Hepatocyte (in vitro differentiated cells): ENCODE results near the gene UTF1. TPM values are rescaled to one million over a fixed set of nuclear protein-coding genes. Genes with fewer than 3 reads are reported as not detected.

Source experiments
- DNase-seq: peaks from one replicate; pipeline ENCODE4 v3.0.0-alpha.2; 2016; ENCODE audit warnings: low spot score
- H2AFZ ChIP-seq: fragments of 200-600 bp; sonication (generic); 2 replicates; pipeline ENCODE4 v1.6.0; 2016; ENCODE audit warnings: antibody characterized with exemption, mild to moderate bottlenecking
- H3K27ac ChIP-seq: fragments of 200-600 bp; sonication (generic); 2 replicates; pipeline ENCODE4 v1.5.1; 2016; ENCODE audit warnings: mild to moderate bottlenecking
- H3K27me3 ChIP-seq: fragments of 200-600 bp; sonication (generic); 2 replicates; pipeline ENCODE4 v1.6.1; 2016
- H3K36me3 ChIP-seq: fragments of 200-600 bp; sonication (generic); replicated peaks from 2 replicates; pipeline ENCODE4 v1.5.1; 2016; ENCODE audit warnings: low read depth; ENCODE audit not compliant: insufficient read depth
- H3K4me1 ChIP-seq: fragments of 200-600 bp; sonication (generic); 2 replicates; pipeline ENCODE4 v1.5.1; 2016; ENCODE audit warnings: mild to moderate bottlenecking, moderate library complexity; ENCODE audit not compliant: insufficient read depth
- H3K4me2 ChIP-seq: fragments of 200-600 bp; sonication (generic); 2 replicates; pipeline ENCODE4 v1.6.0; 2016
- H3K4me3 ChIP-seq: fragments of 200-600 bp; sonication (generic); 2 replicates; pipeline ENCODE4 v1.5.1; 2016; ENCODE audit warnings: mild to moderate bottlenecking
- H3K79me2 ChIP-seq: fragments of 200-600 bp; sonication (generic); 2 replicates; pipeline ENCODE4 v1.6.0; 2017; ENCODE audit warnings: mild to moderate bottlenecking
- H3K9me2 ChIP-seq: fragments of 200-600 bp; sonication (generic); replicated peaks from 2 replicates; pipeline ENCODE4 v1.6.0; 2017; ENCODE audit warnings: mild to moderate bottlenecking; ENCODE audit not compliant: insufficient read depth
- H3K9me3 ChIP-seq: fragments of 200-600 bp; sonication (generic); 2 replicates; pipeline ENCODE4 v1.5.1; 2016; ENCODE audit warnings: low read depth, mild to moderate bottlenecking
- H4K20me1 ChIP-seq: fragments of 200-600 bp; sonication (generic); 2 replicates; pipeline ENCODE4 v1.6.0; 2016; ENCODE audit warnings: mild to moderate bottlenecking; ENCODE audit not compliant: insufficient read depth, poor library complexity, severe bottlenecking
- EZH2 ChIP-seq: fragments of 200-600 bp; sonication (generic); IDR thresholded peaks from 2 replicates; pipeline ENCODE4 v1.6.1; 2016; ENCODE audit warnings: antibody characterized with exemption, mild to moderate bottlenecking, borderline replicate concordance
- EZH2phosphoT487 ChIP-seq: fragments of 200-600 bp; sonication (generic); IDR thresholded peaks from one replicate; pipeline ENCODE4 v1.6.1; 2018; ENCODE audit warnings: antibody characterized with exemption, mild to moderate bottlenecking, low read depth, moderate library complexity; ENCODE audit not compliant: unreplicated experiment, severe bottlenecking
- WGBS: methylation state at CpG from one replicate; pipeline ENCODE4 v1.1.6; 2016; ENCODE audit warnings: low lambda C conversion rate; ENCODE audit errors: missing lambda C conversion rate; 5-methylcytosine and 5-hydroxymethylcytosine counted together
- polyA plus RNA-seq: library from polyadenylated mRNA; unstranded; fragments of >200 nt; fragmentation: Nextera tagmentation; extraction: Ambion mirVana; gene quantifications from 2 replicates; pipeline ENCODE4 v1.2.1, GENCODE V29; 2016
- total RNA-seq: library from RNA; depleted of rRNA; stranded (reverse); fragments of >200 nt; gene quantifications from 2 replicates; pipeline ENCODE4 v1.2.3, GENCODE V29; 2014
- TF ChIP-seq, protein P1 (sequence below): fragments of 200-600 bp; sonication (generic); IDR thresholded peaks from 2 replicates; pipeline ENCODE4 v1.5.1; 2016; ENCODE audit warnings: antibody characterized with exemption, mild to moderate bottlenecking; ENCODE audit not compliant: poor library complexity

UTF1 gene
- total and polyA plus RNA-seq, 2 experiments from 2014 or later = not detected

DNA sequence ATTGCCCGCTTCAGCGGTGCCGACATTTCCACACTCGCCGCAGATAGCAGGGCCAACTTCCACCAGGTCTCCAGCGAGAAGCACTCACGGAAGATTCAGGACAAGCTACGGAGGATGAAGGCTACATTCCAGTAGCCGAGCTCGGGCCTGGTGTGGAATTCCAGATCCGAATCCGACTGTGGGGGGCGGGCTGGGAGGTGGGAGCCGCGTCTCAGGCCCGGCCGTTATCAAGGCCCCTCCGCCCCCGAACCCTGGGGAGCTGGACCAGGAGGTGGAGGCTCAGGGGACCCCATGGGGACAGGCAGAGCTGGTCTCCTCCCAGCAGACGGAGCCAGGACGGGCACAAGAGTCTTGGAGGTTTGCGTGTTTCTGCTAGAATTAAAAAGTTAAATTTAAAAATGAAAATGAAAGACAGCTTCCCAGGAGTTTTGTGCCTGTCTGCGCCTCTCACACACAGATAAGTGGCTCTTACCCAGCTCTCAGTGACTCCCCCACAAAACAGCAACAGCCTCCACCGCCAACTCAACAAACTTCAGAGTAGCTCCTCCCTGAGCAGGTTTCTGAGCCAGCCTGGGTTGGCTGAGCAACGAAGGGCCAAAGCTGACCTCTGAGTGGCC is 5.2 kb upstream of the UTF1 start:
- H3K4me3 ChIP-seq = no peak overlapping the region
- no peaks in the 10 kb centered on the region for H3K4me1 ChIP-seq
- H3K9me2 ChIP-seq = no peaks in the 10 kb centered on the region
- H4K20me1 ChIP-seq = no peaks in the 10 kb centered on the region
- no peaks in the 10 kb centered on the region for H3K79me2 ChIP-seq
- H3K9me3 ChIP-seq = no peaks in the 10 kb centered on the region
- no peak for TF ChIP-seq EZH2
- no peak for TF ChIP-seq EZH2phosphoT487
- TF ChIP-seq, protein P1, sequence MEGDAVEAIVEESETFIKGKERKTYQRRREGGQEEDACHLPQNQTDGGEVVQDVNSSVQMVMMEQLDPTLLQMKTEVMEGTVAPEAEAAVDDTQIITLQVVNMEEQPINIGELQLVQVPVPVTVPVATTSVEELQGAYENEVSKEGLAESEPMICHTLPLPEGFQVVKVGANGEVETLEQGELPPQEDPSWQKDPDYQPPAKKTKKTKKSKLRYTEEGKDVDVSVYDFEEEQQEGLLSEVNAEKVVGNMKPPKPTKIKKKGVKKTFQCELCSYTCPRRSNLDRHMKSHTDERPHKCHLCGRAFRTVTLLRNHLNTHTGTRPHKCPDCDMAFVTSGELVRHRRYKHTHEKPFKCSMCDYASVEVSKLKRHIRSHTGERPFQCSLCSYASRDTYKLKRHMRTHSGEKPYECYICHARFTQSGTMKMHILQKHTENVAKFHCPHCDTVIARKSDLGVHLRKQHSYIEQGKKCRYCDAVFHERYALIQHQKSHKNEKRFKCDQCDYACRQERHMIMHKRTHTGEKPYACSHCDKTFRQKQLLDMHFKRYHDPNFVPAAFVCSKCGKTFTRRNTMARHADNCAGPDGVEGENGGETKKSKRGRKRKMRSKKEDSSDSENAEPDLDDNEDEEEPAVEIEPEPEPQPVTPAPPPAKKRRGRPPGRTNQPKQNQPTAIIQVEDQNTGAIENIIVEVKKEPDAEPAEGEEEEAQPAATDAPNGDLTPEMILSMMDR = no peak
- no peaks in the 10 kb centered on the region for H3K36me3 ChIP-seq
- no peak overlapping the region for H3K4me2 ChIP-seq
- WGBS = 75% methylated on average over 25 of the region's 25 CpGs
- H3K27me3 ChIP-seq = peaks cover 28% of the 10 kb centered on the region
- no peak for DNase-seq
- H3K27ac ChIP-seq = no peak overlapping the region
- no peak overlapping the region for H2AFZ ChIP-seq

DNA sequence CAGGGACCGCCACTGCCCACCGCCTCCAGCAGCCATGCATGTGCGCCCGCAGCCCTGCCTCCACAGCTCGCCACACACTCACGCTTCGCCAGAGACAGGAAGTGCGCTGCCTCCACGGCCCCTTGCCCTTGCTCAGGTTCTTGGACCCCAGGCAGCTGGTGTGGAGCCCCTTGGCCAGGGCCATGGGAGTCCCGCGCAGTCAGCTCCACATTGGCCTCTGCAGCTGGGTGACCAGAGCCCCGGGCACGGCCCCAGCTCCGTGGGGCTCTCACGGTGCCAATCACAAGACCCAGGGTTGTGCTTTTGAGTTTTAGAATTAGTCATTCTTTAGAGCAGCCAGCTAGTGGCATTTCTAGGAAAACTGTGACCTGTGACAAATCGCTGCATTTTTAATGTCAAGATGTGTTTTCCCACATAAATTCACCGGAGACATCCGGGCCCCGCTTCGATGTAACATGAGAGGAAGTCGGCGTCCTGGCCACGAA is 4.3 kb upstream of the UTF1 start:
- H3K27me3 ChIP-seq = peaks cover 32% of the 10 kb centered on the region
- no peak for DNase-seq
- H4K20me1 ChIP-seq = no peaks in the 10 kb centered on the region
- no peaks in the 10 kb centered on the region for H3K79me2 ChIP-seq
- 93% methylated on average over 23 of the region's 23 CpGs for WGBS
- H3K36me3 ChIP-seq = no peaks in the 10 kb centered on the region
- no peaks in the 10 kb centered on the region for H3K9me3 ChIP-seq
- H3K4me2 ChIP-seq = no peak overlapping the region
- no peaks in the 10 kb centered on the region for H3K4me1 ChIP-seq
- H3K27ac ChIP-seq = no peak overlapping the region
- H3K9me2 ChIP-seq = no peaks in the 10 kb centered on the region
- no peak overlapping the region for H2AFZ ChIP-seq
- no peak overlapping the region for H3K4me3 ChIP-seq
- no peak for TF ChIP-seq EZH2
- TF ChIP-seq, protein P1 = no peak
- TF ChIP-seq EZH2phosphoT487 = no peak

DNA sequence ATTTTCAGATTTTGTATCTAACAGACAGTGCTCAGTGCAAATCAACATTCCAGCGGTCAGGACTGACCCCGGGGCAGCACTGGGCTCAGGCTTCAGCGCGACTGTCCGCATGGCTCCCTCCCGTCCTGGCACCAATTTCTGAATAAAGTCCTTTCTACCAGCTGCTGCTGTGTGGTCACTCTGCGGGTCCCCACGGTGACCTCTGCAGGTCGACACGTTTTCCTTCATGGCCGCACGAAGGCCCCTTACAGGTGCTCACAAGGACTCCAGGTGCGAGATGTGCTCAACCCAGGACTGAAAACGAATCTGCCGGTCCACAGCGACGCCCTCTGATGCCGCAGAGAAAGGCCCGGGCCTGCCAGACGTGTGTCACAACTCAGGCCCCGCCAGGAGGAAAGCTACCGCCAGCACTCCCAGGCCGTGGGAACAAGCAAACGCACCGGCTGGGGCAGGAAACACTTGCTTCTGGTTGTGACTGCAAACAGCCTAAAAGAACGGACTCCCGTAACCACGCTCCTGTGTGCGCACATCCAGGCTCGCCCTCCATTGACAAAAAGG is 3.7 kb upstream of the UTF1 start:
- Histone ChIP-seq H2AFZ (no peak overlapping the region), H3K27me3 (peaks cover 35% of the 10 kb centered on the region), H3K79me2 (no peaks in the 10 kb centered on the region), H3K36me3 (no peaks in the 10 kb centered on the region), H3K9me2 (no peaks in the 10 kb centered on the region), H4K20me1 (no peaks in the 10 kb centered on the region), H3K9me3 (no peaks in the 10 kb centered on the region), H3K27ac (no peak overlapping the region), H3K4me2 (no peak overlapping the region), H3K4me3 (no peak overlapping the region), H3K4me1 (no peaks in the 10 kb centered on the region)
- TF ChIP-seq EZH2 (no peak), EZH2phosphoT487 (no peak)
- TF ChIP-seq, protein P1 = no peak
- DNase-seq = no peak
- WGBS = 84% methylated on average over 30 of the region's 30 CpGs
